ENCODE data around the gene ASH1L. TPM values are rescaled to one million over a fixed set of nuclear protein-coding genes. Genes with fewer than 3 reads are reported as not detected.
A peak's percentile ranks its signal among the peaks of the same experiment; 100 is the strongest.
"Not testable (repeated sequence)": the region's sequence is repeated elsewhere in the genome, so short reads cannot be mapped to it uniquely, and the experiment has no call there.

The ASH1L gene
- total RNA-seq, 1 experiment from 2014 or later, result 36.0 TPM

DNA sequence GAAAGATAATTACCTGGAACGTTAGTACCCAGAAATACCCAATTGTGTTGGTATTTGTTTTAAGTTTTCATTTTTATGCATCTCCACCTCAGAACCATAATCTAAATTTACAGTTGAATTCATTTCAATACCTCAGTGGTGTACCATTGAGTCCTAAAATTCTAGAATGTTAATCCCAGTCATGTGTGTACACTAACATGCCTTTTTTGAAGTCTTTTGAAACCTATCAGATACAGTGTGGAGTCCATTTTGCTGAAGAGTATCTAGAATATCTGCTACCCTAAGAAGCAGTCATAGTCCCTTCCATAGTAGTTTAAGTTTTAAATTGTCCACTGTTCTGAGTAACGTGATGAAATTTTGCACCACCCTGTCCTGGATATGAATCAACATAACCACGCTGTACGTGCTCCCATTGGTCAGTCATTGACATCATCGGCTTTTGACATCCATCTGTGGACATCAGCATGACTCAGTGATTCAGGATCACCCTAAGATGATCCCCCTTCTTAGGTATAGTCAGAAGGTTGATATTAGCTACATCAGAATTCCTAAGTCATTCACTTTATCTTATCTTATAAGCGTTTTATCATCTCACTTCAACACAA, 7.5 kb upstream of the ASH1L start:
- CTCF ChIA-PET, result no interaction called here
- Histone ChIP-seq H3K4me2 (no peak overlapping the region), H3K4me3 (no peak overlapping the region), H3K36me3 (ENCODE audit: low read depth) (peaks cover 10% of the 10 kb centered on the region; the same call in 1 of the 2 replicates), H3K79me2 (ENCODE audit: low read depth) (peaks cover 49% of the 10 kb centered on the region), H3F3A (ENCODE audit: insufficient read depth, low read depth) (peaks cover 16% of the 10 kb centered on the region; the same call in 1 of the 2 replicates), H3K27ac (0 out of 2 replicates have a peak overlapping the region, but pooled peaks have one; percentile 6), H3K9me2 (ENCODE audit: insufficient read depth) (no peaks in the 10 kb centered on the region), H2AFZ (no peak overlapping the region), H4K20me1 (ENCODE audit: insufficient read depth) (peaks cover 43% of the 10 kb centered on the region), H3K9me3 (ENCODE audit: insufficient read depth, low read depth) (no peaks in the 10 kb centered on the region), H3K27me3 (ENCODE audit: insufficient read depth, low read depth) (no peaks in the 10 kb centered on the region), H3K4me1 (replicated peaks; ENCODE audit: insufficient read depth) (peaks cover 6% of the 10 kb centered on the region)
- no peak for DNase-seq
- POLR2A ChIA-PET (ENCODE audit: unreplicated experiment), result no interaction called here
- no TSS peak for BruUV-seq (replicated peaks)
- intact Hi-C loops (cut with micrococcal nuclease; ENCODE audit: unreplicated experiment), result no loop called here
- TF ChIP-seq, protein P1, sequence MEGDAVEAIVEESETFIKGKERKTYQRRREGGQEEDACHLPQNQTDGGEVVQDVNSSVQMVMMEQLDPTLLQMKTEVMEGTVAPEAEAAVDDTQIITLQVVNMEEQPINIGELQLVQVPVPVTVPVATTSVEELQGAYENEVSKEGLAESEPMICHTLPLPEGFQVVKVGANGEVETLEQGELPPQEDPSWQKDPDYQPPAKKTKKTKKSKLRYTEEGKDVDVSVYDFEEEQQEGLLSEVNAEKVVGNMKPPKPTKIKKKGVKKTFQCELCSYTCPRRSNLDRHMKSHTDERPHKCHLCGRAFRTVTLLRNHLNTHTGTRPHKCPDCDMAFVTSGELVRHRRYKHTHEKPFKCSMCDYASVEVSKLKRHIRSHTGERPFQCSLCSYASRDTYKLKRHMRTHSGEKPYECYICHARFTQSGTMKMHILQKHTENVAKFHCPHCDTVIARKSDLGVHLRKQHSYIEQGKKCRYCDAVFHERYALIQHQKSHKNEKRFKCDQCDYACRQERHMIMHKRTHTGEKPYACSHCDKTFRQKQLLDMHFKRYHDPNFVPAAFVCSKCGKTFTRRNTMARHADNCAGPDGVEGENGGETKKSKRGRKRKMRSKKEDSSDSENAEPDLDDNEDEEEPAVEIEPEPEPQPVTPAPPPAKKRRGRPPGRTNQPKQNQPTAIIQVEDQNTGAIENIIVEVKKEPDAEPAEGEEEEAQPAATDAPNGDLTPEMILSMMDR (conservative IDR thresholded peaks at IDR 0.05), result no peak
- TF ChIP-seq EZH2 (IDR thresholded peaks at IDR 0.05; ENCODE audit: low read depth), result no peak

DNA sequence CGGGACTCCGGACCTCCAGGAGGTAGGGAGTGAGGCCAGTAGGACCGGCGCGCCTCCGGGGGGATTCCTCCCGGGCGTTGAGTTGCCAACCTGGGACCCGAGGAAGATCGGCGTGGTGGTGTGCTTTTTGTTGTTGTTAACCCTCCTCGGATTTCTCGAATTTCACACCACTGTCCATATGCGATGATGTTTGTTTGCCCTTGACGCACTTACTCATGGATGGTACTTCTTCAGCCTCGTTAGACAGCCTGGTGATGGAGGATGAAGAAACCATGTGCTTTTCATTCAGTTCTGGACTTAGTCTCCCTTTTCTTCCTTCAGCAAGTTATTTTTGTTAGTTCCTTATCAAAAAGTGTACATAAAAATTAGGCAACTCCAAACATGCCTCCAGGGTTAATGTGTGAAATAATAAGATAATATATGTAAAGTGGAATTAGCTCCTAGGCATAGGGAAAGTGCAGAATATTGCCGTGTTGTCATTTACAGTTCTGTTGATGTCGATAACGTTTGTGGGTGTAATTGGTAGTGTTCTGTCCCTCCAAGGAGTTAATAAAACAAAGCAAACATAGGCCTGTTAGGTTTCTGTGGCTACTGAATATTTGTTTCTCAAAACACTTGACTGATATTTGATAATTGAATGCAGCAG, 897 bp upstream of the ASH1L start:
- Histone ChIP-seq H3K27ac (peak overlapping the region; percentile 79), H3K4me1 (replicated peaks; ENCODE audit: insufficient read depth) (peaks cover 25% of the 10 kb centered on the region), H3F3A (ENCODE audit: insufficient read depth, low read depth) (peaks cover 18% of the 10 kb centered on the region), H2AFZ (peak overlapping the region; percentile 85), H3K79me2 (ENCODE audit: low read depth) (peaks cover 78% of the 10 kb centered on the region), H4K20me1 (ENCODE audit: insufficient read depth) (peaks cover 27% of the 10 kb centered on the region), H3K4me3 (peak overlapping the region; percentile 86), H3K4me2 (peak overlapping the region; percentile 87)
- ChIA-PET POLR2A (ENCODE audit: unreplicated experiment) (interaction anchor here (0.6 to 0.7 kb wide), 2 partner anchors 9 to 240 kb away, joined by 5 to 11 read pairs; no protein-coding TSS in a partner anchor), CTCF (interaction anchor here (0.7 kb wide), 1 partner anchor 88 kb away, joined by 4 read pairs; no protein-coding TSS in a partner anchor)
- intact Hi-C loops (cut with micrococcal nuclease; ENCODE audit: unreplicated experiment); DNase-seq; H3K27me3 ChIP-seq (ENCODE audit: insufficient read depth, low read depth); H3K9me2 ChIP-seq (ENCODE audit: insufficient read depth); H3K9me3 ChIP-seq (ENCODE audit: insufficient read depth, low read depth); H3K36me3 ChIP-seq (ENCODE audit: low read depth): not testable (repeated sequence)
- BruUV-seq (replicated peaks), result TSS peak; percentile 67

DNA sequence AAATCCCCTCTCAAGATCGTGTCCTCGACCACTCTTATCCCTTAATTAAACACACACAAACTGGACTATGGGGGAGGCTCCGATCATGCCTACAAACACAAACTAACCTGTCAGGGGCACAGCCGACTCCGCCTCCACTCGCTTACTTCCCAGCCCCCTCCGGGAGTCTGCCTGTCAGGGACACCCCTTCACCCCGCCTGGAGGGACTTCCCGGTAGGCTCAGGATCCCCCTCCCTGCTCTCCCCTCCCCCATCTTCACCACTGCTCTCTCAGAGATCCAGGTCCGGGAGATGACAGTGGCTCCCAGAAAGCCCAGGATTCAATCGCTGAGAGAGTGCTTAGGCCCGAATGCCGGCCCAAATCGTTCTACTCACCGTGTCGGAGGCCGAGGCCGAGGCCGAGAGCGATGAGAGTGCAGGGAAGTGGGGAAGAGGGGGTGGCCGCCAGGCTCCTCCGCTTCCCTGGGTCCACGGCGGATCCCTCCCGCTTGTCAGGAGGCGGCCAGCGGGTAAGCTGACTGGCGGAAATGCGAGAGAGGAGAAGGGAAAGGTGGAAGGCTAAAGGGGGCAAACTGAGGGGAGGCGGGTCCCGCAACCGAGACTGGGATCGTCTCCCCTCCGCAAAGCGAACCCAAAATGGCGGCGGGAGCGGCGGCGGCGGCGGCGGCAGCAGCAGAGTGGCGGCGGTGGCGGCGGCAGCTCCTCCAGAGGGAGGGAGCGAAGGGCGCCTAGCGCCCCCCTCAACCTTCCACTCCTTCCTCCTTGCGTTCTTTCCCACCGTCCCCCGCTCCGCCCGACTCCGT, 623 bp downstream of the ASH1L start:
- Histone ChIP-seq H4K20me1 (ENCODE audit: insufficient read depth) (peaks cover 39% of the 10 kb centered on the region), H3K4me1 (replicated peaks; ENCODE audit: insufficient read depth) (peaks cover 25% of the 10 kb centered on the region), H3K27ac (peak overlapping the region; percentile 79), H3K4me3 (peak overlapping the region; percentile 86), H2AFZ (peak overlapping the region; percentile 85), H3K79me2 (ENCODE audit: low read depth) (peaks cover 82% of the 10 kb centered on the region), H3F3A (ENCODE audit: insufficient read depth, low read depth) (peaks cover 21% of the 10 kb centered on the region), H3K4me2 (peak overlapping the region; percentile 64)
- intact Hi-C loops (cut with micrococcal nuclease; ENCODE audit: unreplicated experiment); H3K36me3 ChIP-seq (ENCODE audit: low read depth); H3K27me3 ChIP-seq (ENCODE audit: insufficient read depth, low read depth); H3K9me2 ChIP-seq (ENCODE audit: insufficient read depth); BruUV-seq (replicated peaks); H3K9me3 ChIP-seq (ENCODE audit: insufficient read depth, low read depth); POLR2A ChIA-PET (ENCODE audit: unreplicated experiment): not testable (repeated sequence)
- DNase-seq, result peak in 1 of 2 experiments; percentile 16
- CTCF ChIA-PET, result interaction anchor here (0.7 kb wide), 1 partner anchor 66 kb away, joined by 3 read pairs; no protein-coding TSS in a partner anchor

DNA sequence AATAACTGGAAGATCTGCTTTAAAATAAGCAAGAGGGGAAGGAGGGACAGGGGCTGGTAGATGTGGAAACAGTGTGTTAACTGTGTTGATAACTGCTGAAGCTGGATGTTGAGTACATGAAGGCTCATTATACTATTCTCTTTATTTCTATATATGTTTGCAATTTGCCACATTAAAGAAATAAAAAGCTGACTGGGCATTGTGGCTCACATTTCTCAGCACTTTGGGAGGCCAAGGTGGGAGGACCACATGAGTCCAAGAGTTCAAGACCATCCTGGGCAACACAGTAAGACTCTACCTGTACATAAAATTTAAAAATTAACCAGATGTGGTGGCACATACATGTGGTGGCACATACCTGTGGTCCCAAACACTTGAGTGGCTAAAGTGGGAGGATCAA, 6.7 kb downstream of the ASH1L start:
- ChIA-PET CTCF (no interaction called here), POLR2A (ENCODE audit: unreplicated experiment) (interaction anchor here (0.6 kb wide), 1 partner anchor 421 kb away, joined by 3 read pairs; no protein-coding TSS in a partner anchor)
- H3K4me1 ChIP-seq (replicated peaks; ENCODE audit: insufficient read depth), result peaks cover 12% of the 10 kb centered on the region
- H3K4me3 ChIP-seq, result no peak overlapping the region
- intact Hi-C loops (cut with micrococcal nuclease; ENCODE audit: unreplicated experiment), result no loop called here
- no peak overlapping the region for H3K4me2 ChIP-seq
- H3K27me3 ChIP-seq (ENCODE audit: insufficient read depth, low read depth), result no peaks in the 10 kb centered on the region
- DNase-seq, result no peak
- 0 out of 2 replicates have a peak, but pooled peaks cover 5% of the 10 kb centered on the region for H3K36me3 ChIP-seq (ENCODE audit: low read depth)
- H2AFZ ChIP-seq, result no peak overlapping the region
- no peaks in the 10 kb centered on the region for H3K9me2 ChIP-seq (ENCODE audit: insufficient read depth)
- no peak overlapping the region for H3K27ac ChIP-seq
- H3K79me2 ChIP-seq (ENCODE audit: low read depth), result peaks cover 93% of the 10 kb centered on the region
- H3K9me3 ChIP-seq (ENCODE audit: insufficient read depth, low read depth), result no peaks in the 10 kb centered on the region
- BruUV-seq (replicated peaks), result no TSS peak
- peaks cover 3% of the 10 kb centered on the region; the same call in 1 of the 2 replicates for H3F3A ChIP-seq (ENCODE audit: insufficient read depth, low read depth)
- H4K20me1 ChIP-seq (ENCODE audit: insufficient read depth), result peaks cover 59% of the 10 kb centered on the region
- TF ChIP-seq EZH2 (IDR thresholded peaks at IDR 0.05; ENCODE audit: low read depth), result no peak
- TF ChIP-seq, protein P1 (conservative IDR thresholded peaks at IDR 0.05), result no peak

Measured in PC-9 (cell line).